ENCODE results near the gene ZNF507.

ZNF507 gene

DNA sequence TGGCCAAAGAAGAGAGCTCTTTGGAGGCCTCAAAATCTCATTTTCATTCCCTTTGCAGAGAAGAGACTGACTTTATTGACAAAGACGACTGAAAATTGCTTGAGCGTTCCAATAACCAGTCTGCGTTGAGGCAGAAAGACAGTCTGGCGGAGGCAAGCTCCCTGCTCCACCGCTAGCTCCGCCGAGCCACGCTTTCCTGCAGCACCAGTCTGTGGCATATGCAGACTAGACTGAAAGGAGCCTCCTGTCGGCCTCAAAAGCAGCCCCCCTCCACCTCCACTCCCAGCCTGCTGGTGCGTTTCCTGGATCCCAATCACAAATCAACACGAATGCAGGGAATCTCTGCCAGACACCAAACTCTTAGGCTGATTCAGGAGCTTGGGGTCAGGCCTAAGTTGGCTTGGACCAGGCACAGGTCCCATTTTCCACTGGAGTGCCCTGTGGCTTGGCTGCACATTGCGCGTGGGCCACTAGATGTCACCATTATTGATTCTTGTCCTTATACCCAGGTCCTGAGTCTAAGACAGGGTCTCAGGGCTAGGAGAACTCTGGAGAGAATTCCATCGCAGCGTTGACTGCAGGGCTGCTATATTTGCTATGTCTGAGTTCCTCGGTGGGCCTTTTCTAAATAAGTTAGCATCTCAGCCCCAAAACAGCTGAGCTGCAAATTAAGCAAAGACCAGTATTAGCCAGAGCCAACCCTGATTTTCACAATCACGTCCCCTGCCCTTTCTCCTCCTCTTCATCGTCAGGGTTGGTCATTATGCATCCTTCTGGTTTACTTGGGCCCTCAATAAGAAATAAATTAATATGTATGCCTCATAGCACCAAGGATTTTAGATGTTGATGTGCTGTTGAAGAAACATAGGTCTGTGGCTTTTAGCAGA lies 5.2 kb upstream of the ZNF507 start:
- DNase-seq = no peak

DNA sequence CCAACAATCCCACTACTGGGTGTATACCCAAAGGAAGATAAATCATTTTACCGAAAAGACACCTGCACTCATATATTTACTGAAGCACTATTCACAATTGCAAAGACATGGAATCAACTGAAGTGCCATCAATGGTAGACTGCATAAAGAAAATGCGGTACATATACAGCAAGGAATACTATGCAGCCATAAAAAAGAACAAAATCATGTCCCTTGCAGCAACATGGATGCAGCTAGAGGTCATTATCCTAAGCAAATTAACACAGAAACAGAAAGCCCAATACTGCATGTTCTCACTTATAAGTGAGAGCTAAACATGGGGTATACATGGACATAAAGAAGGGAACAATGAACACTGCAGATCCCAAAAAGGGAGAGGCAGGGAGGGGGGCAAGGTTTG lies 2.7 kb upstream of the ZNF507 start:
- DNase-seq = no peak

DNA sequence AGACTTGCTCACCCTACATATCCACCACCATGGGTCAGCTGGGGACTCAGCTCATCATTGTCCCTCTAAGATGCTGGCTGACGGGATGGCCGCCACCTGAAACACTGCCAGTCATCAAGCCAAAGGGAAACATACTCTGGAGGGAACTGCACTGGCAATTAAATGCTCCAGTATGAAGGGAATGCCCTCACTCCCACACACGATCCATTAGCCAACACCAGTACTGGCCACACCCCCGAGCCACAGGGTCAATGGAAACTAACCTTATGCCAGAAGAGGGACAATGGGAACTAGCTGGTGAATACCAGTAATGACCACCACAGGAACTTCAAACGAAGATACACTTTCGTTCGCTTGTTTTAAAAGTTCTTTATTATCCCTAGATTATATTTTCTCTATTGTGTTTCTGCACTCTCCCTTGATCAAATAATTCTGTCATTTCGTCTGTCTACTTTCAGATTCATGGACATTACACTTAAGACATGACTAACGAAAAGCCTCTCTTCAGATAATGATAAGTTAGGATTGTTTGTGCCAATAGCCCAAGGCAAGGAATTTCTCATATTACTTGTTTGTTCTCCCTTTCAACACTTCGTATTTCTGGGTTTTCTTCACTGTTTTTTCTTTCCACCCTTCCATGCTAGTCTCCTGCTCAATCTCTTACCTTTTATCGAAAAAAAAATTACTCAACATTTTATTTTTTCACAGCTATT lies 1.7 kb upstream of the ZNF507 start:
- DNase-seq = no peak

DNA sequence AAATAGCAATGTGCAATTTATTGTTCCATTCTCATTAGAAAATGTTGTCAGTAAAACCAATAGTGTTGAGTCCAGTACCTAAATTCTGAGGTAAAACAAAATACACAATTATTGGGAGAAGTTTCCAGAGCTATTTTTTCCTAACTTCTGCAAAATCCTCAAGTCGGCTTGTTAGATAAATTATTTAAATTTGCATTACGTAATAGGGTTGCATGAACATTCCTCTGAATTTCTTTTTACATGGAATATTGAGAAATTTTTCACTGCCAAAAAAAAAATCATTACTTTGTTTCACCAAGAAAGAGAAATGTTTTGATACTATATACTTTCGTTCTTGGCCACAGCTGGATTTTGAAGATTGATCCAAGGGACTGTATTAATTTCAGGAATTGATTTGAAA lies 1.5 kb downstream of the ZNF507 start:
- no peak for DNase-seq

DNA sequence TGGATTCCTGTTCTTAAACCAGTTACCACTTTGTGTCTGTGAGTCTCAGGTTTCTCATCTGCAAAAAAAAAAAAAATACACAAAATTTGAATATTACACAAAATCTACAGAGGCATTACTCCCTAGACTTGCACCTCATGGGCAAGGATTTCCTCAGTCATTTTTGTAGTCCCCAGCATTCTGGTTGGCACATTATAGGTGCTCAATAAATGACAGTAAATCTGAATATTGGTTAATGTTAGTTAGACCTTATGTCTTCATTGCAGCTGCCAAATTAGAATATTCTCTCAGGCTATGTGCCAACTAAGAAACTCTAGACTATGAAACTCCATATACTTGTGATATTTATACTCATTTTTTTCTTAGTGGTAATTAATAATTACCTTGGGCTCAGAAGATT lies 2.2 kb downstream of the ZNF507 start:
- no peak for DNase-seq

DNA sequence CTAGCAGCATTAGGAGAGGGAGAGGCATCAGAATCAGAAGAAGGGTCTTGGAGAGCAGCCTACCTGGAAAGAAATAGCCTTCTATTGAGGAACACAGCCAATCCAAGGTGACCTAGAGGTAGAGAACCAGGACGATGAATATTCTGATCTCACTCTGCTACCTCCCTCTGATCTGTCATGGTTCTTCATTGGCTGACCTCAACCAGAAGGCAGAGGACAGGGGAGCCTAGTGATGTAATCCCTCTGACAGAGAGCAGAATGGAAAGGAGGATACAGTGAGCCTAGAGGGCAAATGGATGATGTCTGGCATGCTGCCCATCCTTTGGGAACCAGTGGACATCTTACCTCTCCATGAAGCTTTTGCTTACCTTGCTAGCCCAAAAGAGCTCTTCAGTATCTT lies 3.6 kb downstream of the ZNF507 start:
- no peak for DNase-seq

DNA sequence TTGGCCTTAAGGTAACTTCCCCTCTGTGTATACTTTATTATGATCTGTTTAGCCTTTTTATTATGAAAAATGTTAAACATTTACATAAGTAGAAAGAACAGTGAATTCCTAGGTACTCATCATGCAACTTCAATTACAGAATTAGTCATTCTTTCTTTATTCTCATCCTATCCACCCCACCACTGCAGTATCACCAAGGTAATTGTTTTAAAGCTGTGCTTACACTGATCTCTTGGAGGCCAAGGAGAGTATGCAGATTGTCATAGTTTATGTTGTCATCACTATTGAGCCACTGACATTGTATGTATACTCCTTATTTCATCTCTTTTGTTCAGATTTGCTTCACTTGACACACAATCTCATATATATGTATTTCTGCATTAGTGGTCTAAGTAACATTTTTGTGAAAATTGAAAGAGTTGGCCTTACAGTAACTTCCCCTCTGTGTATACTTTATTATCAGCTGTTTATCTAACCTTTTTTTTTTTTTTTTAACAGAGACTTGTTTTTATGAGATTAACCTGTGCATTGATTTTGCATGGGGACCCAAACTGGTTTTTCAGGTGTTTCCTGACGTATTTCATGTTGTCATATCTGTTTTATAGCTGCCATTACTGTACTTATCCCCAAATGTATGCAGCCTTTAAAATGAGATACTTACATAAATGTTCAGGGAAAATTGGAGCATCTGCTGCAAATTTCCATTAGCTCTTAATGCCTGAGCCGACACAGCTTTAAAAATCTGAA lies 4.5 kb downstream of the ZNF507 start:
- DNase-seq = no peak

DNA sequence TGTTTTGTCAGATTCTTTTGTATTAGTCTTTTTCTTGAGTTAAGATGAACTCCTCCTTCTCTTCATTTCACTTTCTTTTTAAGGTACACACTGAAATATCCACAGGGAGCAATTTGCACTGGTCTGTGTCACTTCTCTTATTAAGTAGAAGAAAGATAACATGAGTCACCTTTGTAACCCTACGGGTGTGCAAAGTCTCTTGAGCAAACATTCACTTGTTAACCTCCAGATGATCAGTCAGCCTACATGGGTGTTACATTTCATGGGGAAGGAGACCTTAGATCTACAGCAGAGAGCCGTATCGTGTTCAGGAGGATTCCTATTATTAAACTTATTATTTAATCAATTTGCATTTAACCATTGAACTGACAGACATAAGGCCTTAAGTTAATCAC lies 5.1 kb downstream of the ZNF507 start:
- DNase-seq = no peak

DNA sequence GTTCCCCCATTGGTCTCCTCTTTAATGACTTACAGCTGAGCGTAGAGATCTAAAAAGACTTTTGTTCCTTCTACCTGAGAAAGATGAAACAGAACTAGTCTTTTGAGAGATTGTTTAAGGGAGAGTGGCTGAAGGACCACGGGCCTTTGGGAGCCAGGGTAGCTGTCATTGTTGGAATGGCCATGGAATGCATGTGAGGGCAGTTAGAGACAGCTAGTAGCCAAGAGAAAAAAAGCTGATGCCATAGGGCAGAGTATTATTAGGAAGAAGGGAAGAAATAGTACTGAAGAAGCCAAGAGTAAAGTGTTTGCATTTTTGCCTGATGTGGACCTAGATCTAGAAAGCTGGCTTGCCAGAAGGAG lies 5.6 kb downstream of the ZNF507 start:
- DNase-seq = no peak

DNA sequence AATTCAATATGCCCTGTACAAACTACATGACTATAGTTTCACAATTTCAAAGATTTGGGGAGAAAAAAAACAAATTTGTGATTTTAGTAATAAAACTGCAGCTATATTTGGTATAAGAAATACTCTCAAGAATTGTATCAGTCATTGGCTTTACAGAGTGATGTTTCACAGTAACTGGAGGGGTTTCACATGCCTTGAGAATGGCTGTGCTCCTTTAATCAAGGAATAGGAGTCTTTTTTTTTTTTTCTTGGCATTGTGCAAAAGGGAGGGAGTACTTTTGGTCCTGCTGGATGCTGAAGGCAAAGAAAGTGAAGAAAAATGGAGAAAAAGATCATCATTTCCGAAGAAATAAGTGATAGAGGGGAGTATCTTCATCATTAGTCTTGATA lies 6.8 kb downstream of the ZNF507 start:
- no peak for DNase-seq

DNA sequence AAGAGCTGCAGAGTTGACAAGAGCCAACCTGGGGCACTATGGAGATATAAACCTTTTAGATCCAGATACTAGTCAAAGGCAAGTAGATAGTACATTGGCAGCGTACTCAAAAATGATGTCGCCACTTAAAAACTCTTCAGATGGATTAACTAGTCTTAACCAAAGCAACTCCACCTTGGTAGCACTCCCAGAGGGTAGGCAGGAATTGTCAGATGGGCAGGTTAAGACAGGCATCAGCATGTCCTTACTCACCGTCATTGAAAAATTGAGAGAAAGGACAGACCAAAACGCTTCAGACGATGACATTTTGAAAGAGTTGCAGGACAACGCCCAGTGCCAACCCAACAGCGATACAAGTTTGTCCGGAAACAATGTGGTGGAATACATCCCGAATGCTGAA lies 8.9 kb downstream of the ZNF507 start:
- DNase-seq = no peak

DNA sequence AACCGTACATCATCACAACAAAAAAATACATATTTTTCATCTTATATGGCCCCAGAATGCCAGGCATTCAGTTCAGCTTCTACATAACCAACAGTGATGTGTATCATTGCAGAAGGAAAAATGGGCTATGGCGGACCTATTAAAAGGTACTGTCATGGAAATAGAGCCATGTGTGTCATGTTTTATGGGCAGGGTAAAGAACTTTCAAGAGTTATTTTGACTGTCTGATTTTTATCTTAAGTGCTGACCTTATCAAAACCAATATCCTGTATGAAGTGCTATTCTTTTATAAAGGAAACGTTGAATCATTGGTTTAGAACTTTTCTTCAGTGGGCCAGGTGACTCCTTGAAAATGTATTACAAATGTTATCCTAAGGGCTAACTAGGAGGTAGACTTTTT lies 9.9 kb downstream of the ZNF507 start:
- no peak for DNase-seq

DNA sequence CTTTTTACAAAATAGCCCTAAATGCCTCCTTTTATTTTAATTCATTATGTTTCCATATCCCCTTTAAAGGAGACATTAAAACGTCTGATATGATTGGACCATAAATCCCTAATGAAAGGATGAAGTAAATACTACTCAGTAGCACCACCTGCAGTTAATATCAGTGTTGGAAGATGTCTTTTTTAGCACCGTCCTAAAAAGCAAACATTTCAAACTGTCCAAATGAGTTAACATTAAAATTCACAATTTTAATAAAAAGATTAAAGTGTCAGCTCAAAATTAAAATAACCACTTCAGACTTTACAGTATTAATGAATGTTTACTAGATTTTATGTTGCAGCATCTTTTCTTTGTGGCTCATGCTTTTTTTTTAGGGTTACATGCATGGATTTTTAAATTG lies 12.3 kb downstream of the ZNF507 start:
- DNase-seq = no peak

DNA sequence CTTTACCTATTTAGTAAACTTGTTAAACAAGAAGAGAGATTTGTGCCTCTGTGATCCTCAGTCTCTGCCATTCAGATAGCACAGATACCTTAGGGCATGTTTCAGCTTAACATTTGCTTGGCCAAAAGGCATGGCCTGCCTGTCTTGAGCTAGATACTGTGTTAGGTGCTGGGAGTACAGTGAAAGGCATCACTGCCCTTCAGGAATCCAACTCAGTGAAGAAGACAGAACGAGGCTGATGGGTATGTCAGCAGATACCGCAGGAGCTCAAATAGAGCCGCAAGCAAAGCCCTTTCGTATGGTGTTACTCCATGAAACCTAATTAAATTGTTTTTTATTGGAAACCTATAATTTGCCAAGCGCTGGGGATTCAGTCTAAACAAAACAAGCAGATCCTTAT lies 12.9 kb downstream of the ZNF507 start:
- DNase-seq = no peak

DNA sequence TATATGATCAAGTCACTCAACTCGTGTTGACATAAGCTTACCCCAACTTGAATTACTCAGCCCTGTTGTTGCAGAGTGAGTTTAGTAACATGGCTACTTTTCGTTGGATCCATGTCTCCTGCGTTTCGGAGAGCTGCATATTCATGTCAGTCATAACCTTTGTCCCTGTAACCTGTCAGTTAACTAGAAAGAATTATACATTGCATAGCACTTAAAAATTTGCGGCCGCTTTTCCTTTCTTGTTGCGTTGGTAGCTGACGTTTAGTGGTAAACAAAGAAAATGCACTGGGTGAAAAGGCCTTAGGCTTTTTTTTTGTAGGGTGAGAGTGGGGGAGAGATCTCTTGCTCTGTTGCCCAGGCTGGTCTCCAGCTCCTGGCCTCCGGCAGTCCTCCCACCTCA lies 14.2 kb downstream of the ZNF507 start:
- no peak for DNase-seq

DNA sequence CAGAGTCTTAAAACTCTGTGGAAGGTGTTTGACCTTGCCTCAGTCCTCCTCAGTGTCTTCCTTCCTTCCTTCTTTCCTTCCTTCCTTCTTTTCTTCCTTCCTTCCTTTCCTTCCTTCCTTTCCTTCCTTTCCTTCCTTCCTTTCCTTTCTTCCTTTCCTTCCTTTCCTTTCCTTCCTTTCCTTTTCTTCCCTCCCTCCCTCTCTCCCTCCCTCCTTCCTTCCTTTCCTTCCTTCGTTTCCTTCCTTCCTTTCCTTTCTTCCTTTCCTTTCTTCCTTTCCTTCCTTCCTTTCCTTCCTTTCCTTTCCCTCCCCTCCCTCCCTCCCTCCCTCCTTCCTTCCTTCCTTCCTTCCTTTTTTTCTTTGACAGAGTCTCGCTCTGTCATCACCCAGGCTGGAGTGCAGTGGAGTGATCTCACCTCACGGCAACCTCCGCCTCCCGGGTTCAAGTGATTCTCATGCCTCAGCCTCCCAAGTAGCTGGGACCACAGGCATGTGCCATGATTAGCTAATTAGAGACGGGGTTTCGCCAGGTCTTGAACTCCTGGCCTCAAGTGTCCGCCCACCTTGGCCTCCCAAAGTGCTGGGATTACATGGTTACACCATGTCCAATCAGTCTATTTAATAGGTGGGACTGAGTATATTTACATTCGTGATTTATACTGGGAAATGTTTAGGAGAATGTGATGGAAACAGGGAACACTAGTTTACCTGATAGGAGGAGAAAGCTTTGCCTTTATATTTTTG lies 16.3 kb downstream of the ZNF507 start:
- DNase-seq = no peak

DNA sequence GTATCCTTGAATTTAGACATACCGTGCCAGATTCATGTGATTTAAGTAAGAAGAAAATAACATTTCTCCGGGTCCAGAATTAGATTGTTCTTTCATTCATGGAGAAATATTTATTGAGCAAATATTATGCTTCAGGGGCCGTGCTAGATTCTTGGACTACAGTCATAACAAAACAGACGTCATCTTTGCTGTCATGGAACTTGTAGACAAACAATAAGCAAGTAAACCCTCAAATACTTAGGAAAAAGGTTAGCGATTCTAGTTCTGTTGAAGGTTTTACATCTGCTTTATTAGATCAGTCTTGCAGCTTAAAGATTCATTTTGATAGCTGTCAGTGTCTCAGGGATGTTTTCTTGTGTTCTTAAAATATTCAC lies 16.9 kb downstream of the ZNF507 start:
- DNase-seq = no peak

DNA sequence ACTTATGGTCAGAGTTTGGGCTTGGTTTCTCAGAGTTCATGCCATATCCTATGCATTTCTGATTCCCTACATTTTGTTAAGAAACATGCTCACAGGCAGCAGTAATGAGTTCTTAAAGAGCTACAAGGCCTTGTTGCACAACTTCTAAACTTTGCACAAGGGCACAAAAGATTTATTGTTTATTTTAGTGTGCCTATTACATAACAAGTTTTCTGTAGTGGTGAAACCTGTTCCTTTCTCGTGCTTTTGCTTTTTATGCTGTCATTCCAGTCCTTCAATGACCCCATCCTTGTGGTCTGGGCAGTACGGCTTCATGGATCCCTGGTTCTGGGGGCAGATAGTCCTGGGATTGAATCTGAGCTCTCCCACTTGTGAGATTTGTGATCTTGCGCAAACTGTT lies 17.8 kb downstream of the ZNF507 start:
- no peak for DNase-seq

DNA sequence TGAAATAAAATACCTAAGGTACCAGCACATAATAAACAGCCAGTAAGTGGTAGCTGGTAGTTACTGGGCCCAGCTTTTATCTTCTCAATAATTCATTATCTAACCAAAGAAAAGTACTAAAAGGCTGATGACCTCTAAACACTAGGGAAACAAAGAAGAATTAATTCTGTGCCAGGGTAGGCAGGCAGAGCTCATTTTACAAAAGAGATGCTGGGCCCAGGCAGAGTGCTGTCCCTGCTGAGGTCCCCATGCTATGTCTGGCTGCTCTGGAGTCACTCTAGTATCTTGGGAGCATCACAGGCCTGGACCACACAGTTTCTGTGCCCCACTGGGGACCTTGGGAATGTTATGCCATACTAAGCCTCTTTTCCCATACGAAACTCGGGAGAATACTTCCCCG lies 18.2 kb downstream of the ZNF507 start:
- DNase-seq = no peak

DNA sequence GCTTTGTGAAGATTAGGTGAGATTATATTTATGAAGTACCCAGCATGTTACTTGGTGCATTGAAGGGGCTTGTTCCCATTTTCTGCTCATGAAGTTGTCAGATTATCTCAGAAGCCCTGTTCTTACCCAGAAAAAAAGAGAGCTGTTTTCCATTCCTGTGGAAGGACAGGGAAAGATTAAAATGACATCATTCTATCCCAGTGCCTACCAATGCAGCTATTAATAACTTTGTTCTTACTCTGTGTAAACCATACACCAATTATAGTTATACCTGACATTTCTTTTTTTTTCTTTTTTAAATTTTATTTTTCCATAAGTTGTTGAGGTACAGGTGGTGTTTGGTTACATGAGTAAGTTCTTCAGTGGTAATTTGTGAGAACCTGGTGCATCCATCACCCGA lies 18.6 kb downstream of the ZNF507 start:
- DNase-seq = no peak

DNA sequence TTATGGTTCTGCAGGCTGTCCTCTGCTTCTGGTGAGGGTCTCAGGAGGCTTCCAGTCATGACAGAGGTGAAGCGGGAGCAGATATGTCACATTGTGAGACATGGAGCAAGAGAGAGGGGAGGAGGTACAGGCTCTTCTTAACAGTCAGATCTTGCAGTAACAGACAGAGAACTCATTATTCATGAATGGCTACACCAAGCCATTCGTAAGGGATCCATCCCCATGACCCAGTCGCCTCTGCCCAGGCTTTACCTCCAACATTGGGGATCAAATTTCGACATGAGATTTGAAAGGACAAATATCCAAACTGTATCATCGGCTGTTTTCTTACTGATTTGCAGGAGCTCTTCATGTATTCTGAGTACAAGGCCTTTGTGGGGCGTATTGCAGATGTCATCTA lies 21.7 kb downstream of the ZNF507 start:
- no peak for DNase-seq

DNA sequence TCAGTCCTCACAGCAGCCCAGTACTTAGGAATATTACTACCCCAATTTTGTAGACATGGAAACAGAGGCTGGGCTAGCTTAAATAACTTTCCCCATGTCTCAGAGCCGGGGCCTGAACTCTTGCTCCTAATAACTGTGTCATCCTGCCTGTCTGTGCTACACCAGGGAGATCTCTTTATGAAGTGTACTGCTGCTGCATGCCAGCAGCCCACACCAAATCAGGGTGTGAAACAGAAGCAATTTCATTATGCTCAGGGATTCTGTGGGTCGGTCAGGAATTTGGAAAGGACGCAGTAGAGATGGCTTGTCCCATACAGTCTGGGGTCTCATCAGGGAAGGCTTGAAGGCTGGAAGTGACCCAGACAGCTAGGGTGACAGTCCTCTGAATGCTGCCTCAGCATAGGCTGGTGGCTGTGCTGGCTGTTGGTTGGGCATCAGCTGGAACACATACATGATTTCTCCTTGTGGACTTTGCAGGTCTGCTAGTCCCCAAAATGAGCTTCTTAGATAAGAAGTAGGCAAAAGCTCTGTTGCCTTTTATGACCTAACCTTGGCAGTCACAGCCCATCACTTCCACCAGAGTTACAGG lies 22.6 kb downstream of the ZNF507 start:
- DNase-seq = no peak

DNA sequence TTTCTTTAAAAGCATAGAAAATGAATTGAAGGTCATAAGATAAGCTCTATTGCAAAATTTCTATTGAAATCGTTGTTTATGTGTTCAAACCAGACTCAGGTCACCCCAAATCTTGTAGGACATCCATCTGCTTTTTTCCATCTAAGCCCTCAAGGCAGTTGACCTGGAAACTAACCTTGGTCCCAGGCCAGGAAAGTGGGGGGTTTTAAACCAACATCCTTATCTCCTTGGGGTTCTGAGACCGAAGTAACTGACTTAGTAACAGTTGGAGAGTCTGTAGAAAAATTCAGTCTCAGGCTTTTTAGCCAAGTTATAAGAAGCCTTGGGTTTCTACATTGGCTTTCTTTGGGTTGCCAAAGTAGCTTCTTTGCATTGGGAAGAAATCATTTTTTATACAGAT lies 23.4 kb downstream of the ZNF507 start:
- DNase-seq = no peak

All from NCI-H1436 treated with DMSO at 0.1 percent for 48 hours (cell line).